ENCODE measurements around the gene NT5E.
A peak's percentile ranks its signal among the peaks of the same experiment; 100 is the strongest.

The NT5E gene

DNA sequence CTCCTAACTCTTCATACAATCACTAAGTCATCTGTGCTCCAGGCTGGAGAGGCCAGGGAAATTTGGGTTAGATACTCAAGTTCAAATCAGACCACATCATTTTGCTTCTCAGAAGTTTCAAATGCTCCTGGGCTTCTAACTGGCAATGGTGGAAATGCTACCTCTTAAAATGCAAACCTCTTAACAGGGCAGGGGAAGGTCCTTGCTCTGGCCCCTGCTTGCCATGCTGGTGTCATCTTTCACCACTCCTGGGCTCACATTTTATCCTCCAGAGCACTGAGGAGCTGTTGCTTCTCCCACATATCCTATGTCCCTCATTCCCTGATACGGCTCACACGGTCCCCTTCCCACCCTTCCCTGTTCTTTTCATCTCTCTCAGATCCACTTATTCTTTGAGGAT, 41.8 kb upstream of the NT5E start:
- Histone ChIP-seq H3K4me1 (peaks cover 0 to 27% (median 17%) of the 10 kb centered on the region in 4 donors), H3K36me3 (no peaks in the 10 kb centered on the region), H3K27me3 (no peaks in the 10 kb centered on the region), H3K4me3 (no peak overlapping the region), H3K9me3 (no peaks in the 10 kb centered on the region), H3K27ac (no peak overlapping the region)
- no peak for DNase-seq
- TF ChIP-seq, protein P1, sequence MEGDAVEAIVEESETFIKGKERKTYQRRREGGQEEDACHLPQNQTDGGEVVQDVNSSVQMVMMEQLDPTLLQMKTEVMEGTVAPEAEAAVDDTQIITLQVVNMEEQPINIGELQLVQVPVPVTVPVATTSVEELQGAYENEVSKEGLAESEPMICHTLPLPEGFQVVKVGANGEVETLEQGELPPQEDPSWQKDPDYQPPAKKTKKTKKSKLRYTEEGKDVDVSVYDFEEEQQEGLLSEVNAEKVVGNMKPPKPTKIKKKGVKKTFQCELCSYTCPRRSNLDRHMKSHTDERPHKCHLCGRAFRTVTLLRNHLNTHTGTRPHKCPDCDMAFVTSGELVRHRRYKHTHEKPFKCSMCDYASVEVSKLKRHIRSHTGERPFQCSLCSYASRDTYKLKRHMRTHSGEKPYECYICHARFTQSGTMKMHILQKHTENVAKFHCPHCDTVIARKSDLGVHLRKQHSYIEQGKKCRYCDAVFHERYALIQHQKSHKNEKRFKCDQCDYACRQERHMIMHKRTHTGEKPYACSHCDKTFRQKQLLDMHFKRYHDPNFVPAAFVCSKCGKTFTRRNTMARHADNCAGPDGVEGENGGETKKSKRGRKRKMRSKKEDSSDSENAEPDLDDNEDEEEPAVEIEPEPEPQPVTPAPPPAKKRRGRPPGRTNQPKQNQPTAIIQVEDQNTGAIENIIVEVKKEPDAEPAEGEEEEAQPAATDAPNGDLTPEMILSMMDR (IDR thresholded peaks at IDR 0.05): no peak
- intact Hi-C loops (cut with DNase I; ENCODE audit: low total_unique reads): no loop called here

- DNase-seq: no peak
- no peak overlapping the region for H3K27ac ChIP-seq
- intact Hi-C loops (cut with DNase I; ENCODE audit: low total_unique reads): no loop called here
- H3K27me3 ChIP-seq: no peaks in the 10 kb centered on the region
- H3K9me3 ChIP-seq: no peaks in the 10 kb centered on the region
- H3K36me3 ChIP-seq: no peaks in the 10 kb centered on the region
- H3K4me3 ChIP-seq: no peak overlapping the region
- TF ChIP-seq, protein P1 (IDR thresholded peaks at IDR 0.05): no peak
- H3K4me1 ChIP-seq: peaks cover 0 to 5% (median 1%) of the 10 kb centered on the region in 4 donors
Measured at GRCh38 chr6:85412911-85413430, 36.9 kb upstream of the NT5E start.

DNA sequence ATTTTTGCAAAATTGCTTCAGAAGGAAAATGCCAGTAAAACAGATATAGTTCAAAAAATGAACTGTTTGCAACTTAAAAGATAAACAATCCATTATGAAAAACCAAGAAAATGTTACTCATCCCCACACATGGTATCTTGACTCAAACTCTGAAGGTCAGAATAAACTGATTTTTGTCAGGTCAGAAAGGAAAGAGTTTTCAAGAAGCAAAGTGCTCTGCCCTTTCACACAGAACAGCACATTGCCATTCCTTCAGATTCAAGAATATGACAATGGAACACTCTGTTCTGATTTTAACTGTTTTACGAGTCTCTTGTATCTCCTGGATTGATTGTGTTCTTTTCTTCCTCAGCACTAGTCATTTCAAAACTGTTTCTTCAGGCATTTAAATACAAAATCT, 33.8 kb upstream of the NT5E start:
- intact Hi-C loops (cut with DNase I; ENCODE audit: low total_unique reads): no loop called here

DNA sequence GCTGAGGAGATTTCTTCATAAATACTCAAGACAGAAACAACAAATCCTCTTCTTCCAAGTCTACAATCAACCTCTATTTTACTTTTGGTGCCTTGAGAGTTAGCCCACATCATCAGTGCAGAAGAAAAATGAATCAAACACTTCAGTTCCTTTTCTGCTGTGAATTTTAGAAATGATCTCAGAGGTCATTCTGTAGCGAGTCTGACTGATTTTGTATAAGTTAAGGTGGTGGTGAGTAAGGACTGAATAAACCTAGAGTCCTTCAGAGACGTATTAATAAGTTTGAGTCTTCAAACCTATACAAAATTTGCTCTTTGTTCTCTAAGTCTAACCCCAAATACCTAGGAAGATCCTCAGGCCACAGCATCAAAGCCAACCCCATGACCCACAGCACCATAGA, 33.1 kb upstream of the NT5E start:
- intact Hi-C loops (cut with DNase I; ENCODE audit: low total_unique reads): no loop called here
- Histone ChIP-seq H3K36me3 (no peaks in the 10 kb centered on the region), H3K27me3 (no peaks in the 10 kb centered on the region), H3K27ac (no peak overlapping the region), H3K4me3 (no peak overlapping the region), H3K4me1 (peaks cover 0 to 23% (median 8%) of the 10 kb centered on the region in 4 donors), H3K9me3 (no peaks in the 10 kb centered on the region)
- no peak for DNase-seq
- TF ChIP-seq, protein P1 (IDR thresholded peaks at IDR 0.05): no peak

More for the DNA sequence above, 33.8 kb upstream of the NT5E start:
- TF ChIP-seq, protein P1 (IDR thresholded peaks at IDR 0.05): no peak
- Histone ChIP-seq H3K27me3 (no peaks in the 10 kb centered on the region), H3K9me3 (no peaks in the 10 kb centered on the region), H3K4me3 (no peak overlapping the region), H3K27ac (no peak overlapping the region), H3K4me1 (peaks cover 0 to 23% (median 7%) of the 10 kb centered on the region in 4 donors), H3K36me3 (no peaks in the 10 kb centered on the region)
- no peak for DNase-seq

DNA sequence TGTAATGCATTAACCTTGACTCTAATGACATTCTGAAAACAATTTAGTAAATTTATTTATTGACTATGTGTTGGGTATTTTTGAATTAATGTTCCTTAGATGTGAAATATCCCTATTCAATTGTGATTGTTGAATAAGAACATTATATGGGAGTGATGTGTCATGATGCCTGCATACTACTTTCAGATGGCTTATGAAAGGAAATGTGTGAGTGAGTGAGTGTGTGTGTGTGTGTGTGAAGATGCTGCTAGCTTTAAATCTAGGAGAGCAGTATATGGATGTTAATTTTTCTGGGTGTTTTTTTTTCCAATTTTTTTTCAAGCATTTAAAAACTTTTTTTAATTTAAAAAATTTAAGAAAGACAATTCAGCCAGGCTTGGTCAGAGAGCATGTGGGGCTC, 32.5 kb upstream of the NT5E start:
- Histone ChIP-seq H3K4me3 (no peak overlapping the region), H3K4me1 (peaks cover 0 to 28% (median 10%) of the 10 kb centered on the region in 4 donors), H3K27ac (no peak overlapping the region), H3K27me3 (no peaks in the 10 kb centered on the region), H3K36me3 (no peaks in the 10 kb centered on the region), H3K9me3 (no peaks in the 10 kb centered on the region)
- DNase-seq: no peak
- TF ChIP-seq, protein P1 (IDR thresholded peaks at IDR 0.05): no peak
- intact Hi-C loops (cut with DNase I; ENCODE audit: low total_unique reads): no loop called here

DNA sequence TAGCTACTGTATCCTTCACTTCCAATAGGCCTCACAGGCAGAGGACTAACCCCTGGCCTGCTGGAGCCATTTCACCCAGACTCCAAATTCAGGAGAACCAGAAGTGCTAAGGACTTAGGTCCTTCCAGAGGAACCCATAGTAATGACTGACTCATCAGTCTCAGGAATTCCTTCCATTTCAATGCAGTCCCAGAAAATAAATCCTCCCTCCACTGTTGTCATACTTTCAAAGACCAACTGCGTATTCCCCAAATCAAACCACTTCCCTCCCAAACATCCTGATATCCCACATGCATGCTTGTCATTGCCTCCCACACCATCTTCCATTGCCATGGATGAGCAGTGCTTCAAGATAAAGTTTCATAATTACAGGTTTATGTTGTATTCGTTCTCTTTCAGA, 31.8 kb upstream of the NT5E start:
- TF ChIP-seq, protein P1 (IDR thresholded peaks at IDR 0.05): no peak
- intact Hi-C loops (cut with DNase I; ENCODE audit: low total_unique reads): no loop called here
- DNase-seq: no peak
- H3K4me1 ChIP-seq: peaks cover 0 to 31% (median 10%) of the 10 kb centered on the region in 4 donors
- H3K9me3 ChIP-seq: no peaks in the 10 kb centered on the region
- no peaks in the 10 kb centered on the region for H3K27me3 ChIP-seq
- peak overlapping the region; percentile 47 to 56 for H3K27ac ChIP-seq
- no peak overlapping the region for H3K4me3 ChIP-seq
- H3K36me3 ChIP-seq: no peaks in the 10 kb centered on the region

Data from tibial artery (tissue), 4 donors.